K562 (cell line): Measurements from ENCODE around the gene HIPK2. TPM values are rescaled to one million over a fixed set of nuclear protein-coding genes. Genes with fewer than 3 reads are reported as not detected.
A peak's percentile ranks its signal among the peaks of the same experiment; 100 is the strongest.

ENCODE experiments used
- CREB3 ChIP-seq: fragments of 450-650 bp; conservative IDR thresholded peaks from 2 replicates; pipeline ENCODE4 v1.6.1; 2016; ENCODE audit warnings: missing genetic modification characterization, low read depth, mild to moderate bottlenecking, missing compliant biosample characterization, moderate library complexity
- ELK1 ChIP-seq: sonication (generic); formaldehyde crosslinking; IDR thresholded peaks from 2 replicates; pipeline ENCODE4 v1.8.1; 2022; ENCODE audit warnings: missing genetic modification reagents
- GABPB1 ChIP-seq: sonication (generic); formaldehyde crosslinking; IDR thresholded peaks from 2 replicates; pipeline ENCODE4 v1.8.0; 2022; ENCODE audit warnings: mild to moderate bottlenecking, missing genetic modification reagents
- L3MBTL2 ChIP-seq: fragments of 450-650 bp; IDR thresholded peaks from 2 replicates; pipeline ENCODE4 v1.6.1; 2016; ENCODE audit warnings: mild to moderate bottlenecking, moderate library complexity
- STAT5B ChIP-seq: fragments of 250-450 bp; sonication (Bioruptor Pico); IDR thresholded peaks from 2 replicates; pipeline ENCODE4 v1.8.0; 2021; ENCODE audit warnings: mild to moderate bottlenecking, inconsistent platforms
- TAF9B ChIP-seq: fragments of 450-650 bp; IDR thresholded peaks from 2 replicates; pipeline ENCODE4 v1.6.1; 2018; ENCODE audit warnings: mild to moderate bottlenecking; ENCODE audit not compliant: partially characterized antibody
- TBL1XR1 ChIP-seq, 2 experiments: IDR thresholded peaks; 2 replicates each; pipeline ENCODE4 v1.6.1; 2012; ENCODE audit warnings: improper control_type of control experiment in 2 of 2, low read length in 2 of 2, mild to moderate bottlenecking in 1 of 2
- TFAM ChIP-seq: fragments of 250-450 bp; sonication (Bioruptor Pico); conservative IDR thresholded peaks from 2 replicates; pipeline ENCODE4 v1.5.0; 2021; ENCODE audit warnings: mild to moderate bottlenecking, moderate library complexity
- ZBTB33 ChIP-seq: sonication (generic); formaldehyde crosslinking; IDR thresholded peaks from 2 replicates; pipeline ENCODE4 v1.8.1; 2023; ENCODE audit warnings: mild to moderate bottlenecking, missing genetic modification reagents
- ZBTB43 ChIP-seq: sonication (generic); formaldehyde crosslinking; IDR thresholded peaks from 2 replicates; pipeline ENCODE4 v1.8.0; 2023; ENCODE audit warnings: mild to moderate bottlenecking, missing genetic modification reagents
- ZKSCAN1 ChIP-seq: fragments of 150-350 bp; IDR thresholded peaks from 2 replicates; pipeline ENCODE4 v1.6.1; 2016; ENCODE audit warnings: low read depth, low read length
- ZNF121 ChIP-seq: sonication (generic); formaldehyde crosslinking; conservative IDR thresholded peaks from 2 replicates; pipeline ENCODE4 v1.8.0; 2022; ENCODE audit warnings: missing genetic modification reagents
- ZNF184 ChIP-seq: sonication (generic); formaldehyde crosslinking; IDR thresholded peaks from 2 replicates; pipeline ENCODE4 v1.5.0; 2020; ENCODE audit warnings: missing genetic modification reagents
- ZNF41 ChIP-seq: fragments of 250-450 bp; sonication (Bioruptor Pico); conservative IDR thresholded peaks from 2 replicates; pipeline ENCODE4 v1.4.0; 2020; ENCODE audit warnings: mild to moderate bottlenecking
- ZNF644 ChIP-seq: fragments of 200-800 bp; sonication (Bioruptor generic); IDR thresholded peaks from 2 replicates; pipeline ENCODE4 v1.6.1; 2016; ENCODE audit warnings: low read depth, missing genetic modification characterization, missing compliant biosample characterization
- ZNF77 ChIP-seq: fragments of 250-450 bp; sonication (Bioruptor Pico); IDR thresholded peaks from 2 replicates; pipeline ENCODE4 v1.5.0; 2020
- polyA plus RNA-seq, 8 experiments: library from polyadenylated mRNA; depleted of rRNA in 4 of 8; stranded (reverse) in 5 of 8; unstranded in 3 of 8; fragments of >200 nt; fragmentation: Nextera tagmentation in 2 of 8; fragmentation: Illumina TruSeq in 1 of 8; extraction: Ambion mirVana in 2 of 8; extraction: Trizol in 1 of 8; gene quantifications; 2 replicates each; pipeline versions ENCODE4 v1.2.1 to v1.2.3, GENCODE V29; 2011 to 2014; ENCODE audit warnings: inconsistent platforms in 1 of 8, missing spikeins in 1 of 8
- total RNA-seq, 7 experiments: library from RNA; depleted of rRNA in 6 of 7; stranded (reverse); fragments of >200 nt in 6 of 7; fragmentation: Illumina TruSeq in 2 of 7; extraction: Trizol in 2 of 7; gene quantifications; 2 replicates each; pipeline versions ENCODE4 v1.2.1 to v1.2.3, GENCODE V29; 2011 to 2021; ENCODE audit warnings: low replicate concordance in 1 of 7

Gene HIPK2
- total and polyA plus RNA-seq, 9 of the 15 experiments (the other 6 are each of a cell fraction or from before 2014, with no cell fraction given), result 0.69 to 19.8 (median 5.1) TPM

- TF ChIP-seq ZBTB33 (CRISPR knock-in tag), result peak; percentile 86
- TF ChIP-seq ZNF644, result no peak
- TF ChIP-seq GABPB1, result 0 out of 2 replicates have a peak, but pooled peaks have one; percentile 27
- TF ChIP-seq ZNF184 (CRISPR knock-in tag), result no peak
- no peak for TF ChIP-seq TFAM (CRISPR knock-in tag)
- no peak for TF ChIP-seq ZKSCAN1
- peak; percentile 9; the same call in 1 of the 2 replicates for TF ChIP-seq ELK1 (CRISPR knock-in tag)
- no peak for TF ChIP-seq STAT5B (CRISPR knock-in tag)
- TF ChIP-seq ZNF77 (CRISPR knock-in tag), result no peak
- no peak for TF ChIP-seq TAF9B
- TF ChIP-seq ZBTB43 (CRISPR knock-in tag), result 0 out of 2 replicates have a peak, but pooled peaks have one; percentile 44
- TF ChIP-seq L3MBTL2, result no peak
- no peak for TF ChIP-seq ZNF121
- no peak for TF ChIP-seq CREB3
- no peak for TF ChIP-seq ZNF41 (CRISPR knock-in tag)
- TF ChIP-seq TBL1XR1 (IDR thresholded peaks at IDR 0.05; ENCODE audit: low read length in 2 of 2), result no peak
Measured at GRCh38 chr7:139682136-139683013, 95.4 kb downstream of the HIPK2 start (continued).
